H9 (cell line): Measurements from ENCODE around the gene NFATC1. TPM values are rescaled to one million over a fixed set of nuclear protein-coding genes. Genes with fewer than 3 reads are reported as not detected.

Source experiments
- DNase-seq: peaks from one replicate; pipeline ENCODE4 v3.0.0-alpha.2; 2017
- H2AFZ ChIP-seq: one replicate; pipeline ENCODE4 v1.6.1; 2013; ENCODE audit warnings: mild to moderate bottlenecking, low read length, control low read depth, moderate library complexity
- H2AK5ac ChIP-seq: 2 replicates; pipeline ENCODE4 v1.6.1; 2013; ENCODE audit warnings: low read length, control low read depth, mixed read lengths; ENCODE audit not compliant: insufficient read length
- H2BK120ac ChIP-seq: one replicate; pipeline ENCODE4 v1.6.1; 2013; ENCODE audit warnings: low read depth, mild to moderate bottlenecking, low read length, control low read depth, inconsistent platforms; ENCODE audit not compliant: poor library complexity, severe bottlenecking
- H2BK12ac ChIP-seq: 2 replicates; pipeline ENCODE4 v1.6.1; 2013; ENCODE audit warnings: low read length, control low read depth, mixed read lengths, low read depth; ENCODE audit not compliant: insufficient read length
- H2BK15ac ChIP-seq: 2 replicates; pipeline ENCODE4 v1.6.1; 2013; ENCODE audit warnings: low read depth, low read length, control low read depth
- H2BK20ac ChIP-seq: one replicate; pipeline ENCODE4 v1.6.1; 2013; ENCODE audit warnings: low read depth, mild to moderate bottlenecking, low read length, control low read depth, inconsistent platforms; ENCODE audit not compliant: poor library complexity, severe bottlenecking
- H2BK5ac ChIP-seq: 2 replicates; pipeline ENCODE4 v1.6.1; 2013; ENCODE audit warnings: low read length, control low read depth, mixed read lengths; ENCODE audit not compliant: insufficient read length
- H3K14ac ChIP-seq: 2 replicates; pipeline ENCODE4 v1.6.1; 2013; ENCODE audit warnings: low read length, control low read depth; ENCODE audit not compliant: insufficient read depth
- H3K18ac ChIP-seq: 2 replicates; pipeline ENCODE4 v1.6.1; 2013; ENCODE audit warnings: low read depth, mild to moderate bottlenecking, mixed read lengths, low read length, control low read depth; ENCODE audit not compliant: insufficient read length
- H3K23ac ChIP-seq: 2 replicates; pipeline ENCODE4 v1.6.1; 2013; ENCODE audit warnings: low read length, control low read depth, mixed read lengths, low read depth; ENCODE audit not compliant: insufficient read length
- H3K23me2 ChIP-seq: 2 replicates; pipeline ENCODE4 v1.6.1; 2013; ENCODE audit warnings: low read depth, mild to moderate bottlenecking, mixed read lengths, low read length, control low read depth; ENCODE audit not compliant: insufficient read length, poor library complexity, severe bottlenecking
- H3K27ac ChIP-seq: 2 replicates; pipeline ENCODE4 v1.5.1; 2013; ENCODE audit warnings: low read length, control low read depth, mixed read lengths, low read depth; ENCODE audit not compliant: insufficient read length
- H3K27me3 ChIP-seq: 2 replicates; pipeline ENCODE4 v1.6.1; 2013; ENCODE audit warnings: low read length, control low read depth, inconsistent platforms; ENCODE audit not compliant: insufficient read depth
- H3K4ac ChIP-seq: 2 replicates; pipeline ENCODE4 v1.6.1; 2013; ENCODE audit warnings: low read depth, mild to moderate bottlenecking, control low read depth, inconsistent platforms, low read length, moderate library complexity
- H3K4me1 ChIP-seq: 2 replicates; pipeline ENCODE4 v1.6.1; 2013; ENCODE audit warnings: low read length, control low read depth, inconsistent platforms; ENCODE audit not compliant: insufficient read depth
- H3K4me2 ChIP-seq: 2 replicates; pipeline ENCODE4 v1.6.1; 2013; ENCODE audit warnings: low read length, control low read depth, mixed read lengths; ENCODE audit not compliant: insufficient read length, insufficient read depth
- H3K56ac ChIP-seq: 2 replicates; pipeline ENCODE4 v1.6.1; 2013; ENCODE audit warnings: low read depth, mild to moderate bottlenecking, mixed read lengths, low read length, control low read depth; ENCODE audit not compliant: insufficient read length
- H3K79me1 ChIP-seq: 2 replicates; pipeline ENCODE4 v1.6.1; 2013; ENCODE audit warnings: low read depth, mild to moderate bottlenecking, moderate library complexity, low read length, control low read depth, inconsistent platforms; ENCODE audit not compliant: insufficient read depth, poor library complexity, severe bottlenecking
- H3K79me2 ChIP-seq: 2 replicates; pipeline ENCODE4 v1.6.1; 2013; ENCODE audit warnings: low read length, control low read depth, inconsistent platforms; ENCODE audit not compliant: insufficient read depth
- H3K9ac ChIP-seq: 2 replicates; pipeline ENCODE4 v1.6.1; 2013; ENCODE audit warnings: low read length, control low read depth, mixed read lengths; ENCODE audit not compliant: insufficient read length; ENCODE audit errors: extremely low read depth
- H3K9me3 ChIP-seq: one replicate; pipeline ENCODE4 v1.6.1; 2013; ENCODE audit warnings: low read depth, low read length, inconsistent platforms; ENCODE audit not compliant: control insufficient read depth
- H3T11ph ChIP-seq: one replicate; pipeline ENCODE4 v1.6.1; 2013; ENCODE audit warnings: mild to moderate bottlenecking, low read length, control low read depth, inconsistent platforms
- H4K20me1 ChIP-seq: one replicate; pipeline ENCODE4 v1.6.1; 2013; ENCODE audit not compliant: control insufficient read depth, insufficient read length, insufficient read depth
- H4K5ac ChIP-seq: 2 replicates; pipeline ENCODE4 v1.6.1; 2013; ENCODE audit warnings: low read depth, mild to moderate bottlenecking, mixed read lengths, low read length, control low read depth; ENCODE audit not compliant: insufficient read length
- H4K8ac ChIP-seq: replicated peaks from 2 replicates; pipeline ENCODE4 v1.6.1; 2013; ENCODE audit warnings: low read length, control low read depth, mixed read lengths, low read depth; ENCODE audit not compliant: insufficient read length
- H4K91ac ChIP-seq: 2 replicates; pipeline ENCODE4 v1.6.1; 2013; ENCODE audit warnings: low read depth, mild to moderate bottlenecking, moderate library complexity, mixed read lengths, low read length, control low read depth; ENCODE audit not compliant: insufficient read length
- H3K27ac Mint-ChIP-seq, 3 experiments: 2 replicates in 2 of 3; 3 replicates in 1 of 3; pipeline ENCODE4 v1.8.0; 2020 to 2021; ENCODE audit warnings: mixed read lengths in 3 of 3, mild to moderate bottlenecking in 1 of 3, moderate library complexity in 1 of 3
- H3K27me3 Mint-ChIP-seq: 2 replicates; pipeline ENCODE4 v1.8.0; 2021; ENCODE audit warnings: low read depth, mild to moderate bottlenecking, moderate library complexity, mixed read lengths
- H3K36me3 Mint-ChIP-seq, 3 experiments: 2 replicates in 2 of 3; 3 replicates in 1 of 3; pipeline ENCODE4 v1.8.0; 2020 to 2021; ENCODE audit warnings: low read depth in 3 of 3, mixed read lengths in 3 of 3; ENCODE audit not compliant: insufficient read depth in 1 of 3
- H3K4me1 Mint-ChIP-seq, 2 experiments: 2 replicates each; pipeline ENCODE4 v1.8.0; 2020; ENCODE audit warnings: mixed read lengths in 2 of 2
- H3K4me3 Mint-ChIP-seq, 2 experiments: 2 replicates in 1 of 2; 3 replicates in 1 of 2; pipeline ENCODE4 v1.8.0; 2020 to 2021; ENCODE audit warnings: mild to moderate bottlenecking in 2 of 2, mixed read lengths in 2 of 2, moderate library complexity in 1 of 2
- H3K9me3 Mint-ChIP-seq, 2 experiments: 2 replicates in 1 of 2; 3 replicates in 1 of 2; pipeline ENCODE4 v1.8.0; 2020; ENCODE audit warnings: mild to moderate bottlenecking in 2 of 2, mixed read lengths in 2 of 2, moderate library complexity in 1 of 2
- CTCF ChIP-seq: fragments of 200-600 bp; sonication (generic); conservative IDR thresholded peaks from 3 replicates; pipeline ENCODE4 v1.8.0; 2021; ENCODE audit warnings: antibody characterized with exemption, mild to moderate bottlenecking
- WGBS: extraction: QIAGEN DNeasy Blood & Tissue Kit; methylation state at CpG from one replicate; pipeline ENCODE4 v1.1.7; 2013; ENCODE audit warnings: missing lambda C conversion rate, low lambda C conversion rate, mixed read lengths; ENCODE audit not compliant: insufficient read length; ENCODE audit errors: extremely low coverage; 5-methylcytosine and 5-hydroxymethylcytosine counted together
- total RNA-seq: library from RNA; stranded (reverse); gene quantifications from 2 replicates; pipeline ENCODE4 v1.2.1, GENCODE V29; 2021

Gene NFATC1
- total RNA-seq, 1 experiment from 2014 or later = 5.5 TPM

- Histone ChIP-seq H3K18ac (no peak overlapping the region), H2BK12ac (no peak overlapping the region), H3K4me2 (no peak overlapping the region), H2AK5ac (no peak overlapping the region), H2AFZ (no peak overlapping the region), H3K9me3 (no peaks in the 10 kb centered on the region), H3K79me1 (no peaks in the 10 kb centered on the region), H2BK20ac (no peak overlapping the region), H3T11ph (no peak overlapping the region), H2BK5ac (no peak overlapping the region), H4K5ac (no peak overlapping the region), H3K79me2 (no peaks in the 10 kb centered on the region), H4K8ac (no peak overlapping the region), H3K27ac (no peak overlapping the region), H3K23ac (no peak overlapping the region), H4K20me1 (no peaks in the 10 kb centered on the region), H3K14ac (no peak overlapping the region; the same call in 1 of the 2 replicates), H2BK120ac (no peak overlapping the region), H3K56ac (no peak overlapping the region), H2BK15ac (no peak overlapping the region), H3K9ac (no peak overlapping the region), H3K27me3 (no peaks in the 10 kb centered on the region), H3K4me1 (no peaks in the 10 kb centered on the region), H3K23me2 (no peaks in the 10 kb centered on the region), H3K4ac (no peak overlapping the region), H4K91ac (no peak overlapping the region)
- no peak overlapping the region for H3K27ac Mint-ChIP-seq
- H3K27me3 Mint-ChIP-seq = no peaks in the 10 kb centered on the region
- WGBS = no CpG with 5 or more reads among the region's 54 CpGs
- no peaks in the 10 kb centered on the region; a peak in 1 of 7 replicates for H3K36me3 Mint-ChIP-seq
- DNase-seq = no peak
- TF ChIP-seq CTCF = no peak
- peaks cover 0 to 3% of the 10 kb centered on the region in 2 experiments; a peak in 1 of 4 replicates for H3K4me1 Mint-ChIP-seq
- H3K9me3 Mint-ChIP-seq = no peaks in the 10 kb centered on the region
- no peak overlapping the region for H3K4me3 Mint-ChIP-seq
Observed at GRCh38 chr18:79476031-79476917, 80.5 kb downstream of the NFATC1 start.
